Superior temporal gyrus (tissue), 1 donor: ENCODE data around the gene KCNK18.

Source experiments
- DNase-seq: peaks from one replicate; pipeline ENCODE4 v3.0.0-alpha.2; 2016; ENCODE audit errors: extremely low spot score

Gene KCNK18

DNA sequence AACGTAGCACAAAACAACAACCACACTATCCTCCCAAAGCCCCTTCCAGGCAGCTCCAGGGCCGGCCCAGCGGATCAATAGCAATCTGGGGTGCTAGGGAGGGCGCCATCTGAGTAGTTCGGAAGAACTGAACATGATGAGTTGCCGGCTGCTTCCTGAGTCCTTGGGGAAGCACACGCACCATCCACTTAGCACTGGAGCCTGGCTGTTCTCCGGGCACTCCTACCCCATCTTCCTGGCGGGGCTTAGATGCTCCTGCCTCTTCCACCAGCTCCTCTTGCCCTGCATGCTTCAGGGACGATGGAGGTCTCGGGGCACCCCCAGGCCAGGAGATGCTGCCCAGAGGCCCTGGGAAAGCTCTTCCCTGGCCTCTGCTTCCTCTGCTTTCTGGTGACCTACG, at the start of gene KCNK18:
TSS of gene KCNK18 (plus strand) at position 301 of the 400 bp plus-strand sequence. CDS start at position 301, 0 bp downstream.
- no peak for DNase-seq

DNA sequence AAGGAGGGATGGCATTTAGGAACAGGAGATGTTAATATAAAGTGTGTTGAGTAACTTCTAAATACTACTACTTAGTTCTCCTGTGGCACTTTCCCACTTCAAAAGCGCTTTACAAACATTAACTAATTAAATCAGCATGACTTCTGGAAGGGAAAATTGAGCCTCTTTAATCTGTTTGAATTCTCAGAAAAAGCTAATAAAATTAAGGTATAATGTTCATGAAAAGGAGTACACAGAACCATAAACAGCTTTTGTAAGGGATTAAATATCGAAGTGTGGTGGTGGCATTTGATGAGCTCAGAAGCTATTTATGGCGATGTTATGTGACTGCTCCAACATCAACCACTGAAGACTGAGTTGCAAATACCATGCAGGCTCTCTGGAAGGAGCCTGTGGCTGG, 49.0 kb upstream of the KCNK18 start:
- DNase-seq = no peak

DNA sequence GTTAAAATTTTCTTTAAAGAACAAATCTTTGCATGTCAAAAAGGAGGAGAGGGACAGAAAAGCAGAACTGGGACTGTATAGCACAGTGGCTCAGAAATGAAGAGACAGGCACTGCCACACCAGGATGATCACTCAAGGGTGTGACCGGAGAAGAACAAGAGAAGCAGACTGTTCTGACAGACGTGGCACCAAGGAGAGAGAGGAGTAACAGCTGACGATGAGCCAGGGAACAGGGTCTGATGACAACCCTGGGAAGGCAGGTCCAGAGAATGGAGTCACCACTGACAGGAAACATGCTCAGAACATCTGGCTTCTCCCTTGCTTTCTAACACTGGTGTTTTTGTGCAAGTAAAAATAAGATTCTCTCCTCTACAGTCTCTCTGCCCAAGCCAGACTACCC, 44.6 kb upstream of the KCNK18 start:
- no peak for DNase-seq

DNA sequence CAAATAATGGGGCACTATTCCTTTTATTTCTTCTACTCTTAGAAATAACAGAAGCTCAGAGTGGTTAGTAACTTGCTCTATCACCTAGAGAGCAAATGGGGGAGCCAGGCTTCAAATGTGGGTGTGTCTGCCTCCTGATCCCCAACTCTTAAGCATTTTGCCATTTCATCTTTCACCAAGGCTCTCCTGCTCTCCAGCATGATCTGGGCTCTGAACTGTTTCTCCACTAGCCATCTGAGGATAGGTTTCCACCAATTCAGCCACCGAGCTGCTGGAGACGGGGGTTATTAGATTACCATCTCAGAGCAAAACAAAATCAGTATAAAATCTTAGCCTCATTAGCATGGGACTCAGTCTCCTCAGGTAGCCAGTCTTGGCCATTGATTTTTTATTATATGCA, 39.0 kb upstream of the KCNK18 start:
- no peak for DNase-seq

DNA sequence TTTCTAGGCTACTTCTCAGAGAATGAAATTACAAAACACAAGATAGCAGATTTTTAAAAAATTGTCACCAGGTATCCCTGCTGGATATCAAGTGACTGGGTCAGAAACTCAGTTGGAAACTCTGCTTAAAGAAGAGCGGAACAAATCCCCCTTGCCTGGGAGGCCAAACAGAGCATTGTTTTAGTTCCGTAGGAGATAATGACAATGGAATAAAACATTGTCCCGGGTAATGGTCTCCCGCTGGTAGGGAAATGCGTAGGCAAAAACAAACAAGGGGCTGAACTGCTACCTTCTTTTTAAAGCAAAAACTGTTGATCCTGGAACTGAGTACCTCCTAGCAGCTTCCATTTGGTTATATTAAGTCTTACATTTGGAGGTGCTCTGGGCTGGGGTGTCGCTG, 37.9 kb upstream of the KCNK18 start:
- no peak for DNase-seq

DNA sequence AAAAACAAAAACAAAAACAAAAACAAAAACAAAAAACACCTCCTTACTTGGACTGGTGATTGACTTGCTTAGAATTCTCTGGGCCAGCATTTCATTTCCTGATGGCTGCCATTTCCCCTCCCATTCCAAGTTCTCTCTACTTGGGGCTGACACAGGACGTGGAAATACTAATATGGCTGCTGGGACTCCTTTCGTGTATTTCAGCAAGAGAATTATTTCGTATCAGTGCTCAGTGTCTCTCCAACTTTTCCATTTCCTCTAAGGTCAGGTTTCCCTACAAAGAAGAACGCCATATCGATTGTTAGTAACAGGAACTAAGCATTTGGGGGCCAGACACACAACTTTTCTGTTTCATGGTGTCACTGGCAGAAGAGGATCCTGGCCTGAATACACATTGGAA, 36.7 kb upstream of the KCNK18 start:
- no peak for DNase-seq

DNA sequence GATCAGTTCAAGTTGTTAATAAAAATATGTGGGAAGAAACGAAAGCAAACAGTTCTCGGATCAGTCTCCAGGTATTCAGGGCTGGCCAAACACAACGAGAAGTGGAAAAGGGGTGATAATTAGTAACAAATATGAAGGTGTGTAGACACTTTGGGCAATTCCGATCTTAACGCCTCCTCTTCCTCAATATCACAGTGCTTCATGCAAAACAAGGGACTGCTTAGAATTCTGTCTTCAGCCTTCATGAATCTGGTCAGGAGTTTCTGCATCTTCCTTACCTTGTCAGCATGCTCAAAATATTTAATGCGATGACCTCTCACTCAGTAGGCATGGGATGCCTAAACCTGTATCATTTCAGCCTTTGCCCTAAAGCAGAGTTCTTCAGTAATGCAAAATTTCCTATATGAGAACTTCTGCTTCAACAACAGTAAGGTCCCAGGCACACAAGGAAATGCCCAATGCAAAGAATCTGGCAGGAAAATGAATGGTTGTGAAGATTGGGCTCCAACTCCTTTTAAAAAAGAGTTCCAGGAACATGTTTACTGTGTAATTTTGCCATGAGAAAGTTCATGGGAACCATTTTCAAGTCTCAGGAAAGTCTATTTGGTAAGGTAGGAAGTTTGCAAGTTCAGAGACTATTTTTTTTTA, 35.8 kb upstream of the KCNK18 start:
- DNase-seq = no peak

DNA sequence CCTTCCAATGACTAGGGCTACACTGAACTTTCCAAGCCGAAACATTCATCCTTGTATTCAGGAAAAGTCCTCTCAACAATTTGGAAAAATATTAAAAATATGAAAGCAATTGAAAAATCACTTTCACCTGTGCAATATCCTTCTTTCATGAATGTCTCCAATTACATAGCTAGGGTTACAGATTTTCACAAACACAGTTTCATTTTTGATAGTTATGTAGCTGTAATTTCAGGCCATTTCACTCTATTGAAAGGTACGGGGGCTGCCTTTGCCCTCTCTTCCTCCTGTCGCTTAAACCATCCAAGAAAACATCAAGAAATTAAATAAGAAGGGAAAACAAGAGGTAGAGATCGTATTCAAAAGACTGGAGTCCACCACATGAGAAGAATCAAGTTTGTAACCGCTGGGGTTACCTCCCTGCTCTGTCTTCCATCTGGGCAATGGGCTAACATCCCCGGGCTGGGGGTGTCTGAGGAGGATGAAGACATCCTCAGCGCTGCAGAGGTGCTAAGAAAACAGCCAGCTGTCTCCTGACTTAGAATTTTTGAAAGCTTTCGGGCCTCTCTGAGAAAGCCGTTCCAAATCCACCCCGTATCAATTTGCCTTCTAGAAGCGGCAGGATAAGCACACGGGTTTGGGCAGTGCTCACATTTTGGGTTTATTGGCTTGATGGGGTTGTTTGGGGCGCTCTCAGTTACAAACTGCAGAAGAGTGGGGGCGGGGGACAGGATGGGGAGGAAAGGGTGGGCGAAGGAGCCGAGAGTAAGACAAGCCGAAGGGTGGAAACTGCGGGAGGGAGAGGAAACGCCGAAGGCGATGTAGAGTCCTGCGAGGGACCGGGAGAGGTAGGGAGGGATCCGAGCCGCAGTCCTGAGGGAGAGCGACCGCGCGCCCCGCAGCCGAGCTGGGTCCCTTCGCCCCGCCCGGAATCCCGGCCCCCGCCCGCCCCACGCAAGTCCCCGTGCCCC, 34.9 kb upstream of the KCNK18 start:
- DNase-seq = peak; percentile 13

DNA sequence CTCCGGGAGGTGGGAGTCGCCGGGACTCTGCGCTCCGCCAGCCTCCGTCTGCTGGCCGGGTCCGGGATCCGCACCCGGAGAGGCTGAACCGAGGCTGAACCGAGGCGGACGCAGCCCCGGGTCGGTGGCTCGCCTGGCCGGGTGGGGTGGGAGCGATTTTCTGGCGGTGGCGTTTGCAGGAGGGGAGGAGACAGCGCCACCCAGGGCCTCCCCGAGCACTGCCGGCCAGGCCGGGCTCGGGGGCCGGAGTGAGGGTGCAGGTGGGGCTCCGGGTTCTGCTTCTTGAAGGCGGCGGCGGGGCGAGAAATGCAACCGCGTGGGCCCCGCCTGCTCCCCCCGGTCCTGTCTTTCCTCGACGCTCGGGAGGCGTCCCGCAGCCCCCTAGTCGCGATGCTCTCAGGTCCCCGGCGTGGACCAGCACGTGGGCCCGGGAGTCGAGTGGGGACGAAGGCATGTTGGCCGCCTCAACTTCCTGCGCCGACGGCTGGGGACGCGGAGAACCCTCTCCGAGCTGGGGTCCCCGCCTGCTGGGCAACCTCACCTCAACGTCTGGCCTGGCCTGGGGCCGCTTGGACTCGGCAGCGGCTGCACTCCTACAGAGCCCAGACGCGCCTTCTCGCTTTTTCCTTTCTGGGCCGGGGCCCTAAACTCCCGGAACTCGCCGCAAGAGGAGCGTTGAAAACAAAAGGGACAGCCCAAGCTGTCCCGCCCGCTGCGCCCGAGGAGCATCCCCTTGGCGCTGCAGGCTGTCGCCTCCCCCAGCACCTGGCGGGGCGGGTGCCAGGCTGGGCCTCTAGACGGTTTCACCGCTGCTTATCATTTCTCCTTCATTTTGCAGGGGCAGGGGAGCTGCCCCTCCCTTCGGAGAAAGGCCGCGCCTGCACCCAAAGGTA, 34.0 kb upstream of the KCNK18 start:
- DNase-seq = no peak

DNA sequence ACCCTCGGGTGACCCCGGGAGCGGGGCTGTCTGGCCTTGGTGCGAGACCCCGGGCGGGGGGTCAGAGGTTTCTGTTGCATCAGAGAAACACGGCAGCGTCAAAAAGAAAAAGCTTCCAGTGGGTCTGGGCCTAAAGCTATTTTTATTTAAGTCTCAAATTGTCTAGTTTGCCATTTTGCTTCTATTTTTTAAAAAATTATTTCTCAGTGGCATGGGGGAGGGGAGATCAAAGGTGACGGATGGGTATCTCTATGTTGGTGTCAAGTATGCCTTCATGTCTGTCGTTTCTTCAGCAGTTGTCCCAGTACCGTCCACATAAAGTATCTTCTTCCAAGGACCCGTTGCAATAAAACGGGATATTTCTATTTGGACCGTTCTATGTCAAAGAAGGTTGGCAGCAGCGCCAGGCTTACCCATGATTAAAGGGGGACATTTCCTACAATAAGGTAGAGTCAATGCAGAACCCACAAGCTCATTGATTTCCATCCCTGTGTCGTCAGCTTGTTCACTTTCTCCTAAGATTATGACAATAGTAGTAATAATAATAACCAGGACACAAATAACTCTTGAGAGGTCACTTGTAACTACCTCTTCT, 33.2 kb upstream of the KCNK18 start:
- DNase-seq = no peak

DNA sequence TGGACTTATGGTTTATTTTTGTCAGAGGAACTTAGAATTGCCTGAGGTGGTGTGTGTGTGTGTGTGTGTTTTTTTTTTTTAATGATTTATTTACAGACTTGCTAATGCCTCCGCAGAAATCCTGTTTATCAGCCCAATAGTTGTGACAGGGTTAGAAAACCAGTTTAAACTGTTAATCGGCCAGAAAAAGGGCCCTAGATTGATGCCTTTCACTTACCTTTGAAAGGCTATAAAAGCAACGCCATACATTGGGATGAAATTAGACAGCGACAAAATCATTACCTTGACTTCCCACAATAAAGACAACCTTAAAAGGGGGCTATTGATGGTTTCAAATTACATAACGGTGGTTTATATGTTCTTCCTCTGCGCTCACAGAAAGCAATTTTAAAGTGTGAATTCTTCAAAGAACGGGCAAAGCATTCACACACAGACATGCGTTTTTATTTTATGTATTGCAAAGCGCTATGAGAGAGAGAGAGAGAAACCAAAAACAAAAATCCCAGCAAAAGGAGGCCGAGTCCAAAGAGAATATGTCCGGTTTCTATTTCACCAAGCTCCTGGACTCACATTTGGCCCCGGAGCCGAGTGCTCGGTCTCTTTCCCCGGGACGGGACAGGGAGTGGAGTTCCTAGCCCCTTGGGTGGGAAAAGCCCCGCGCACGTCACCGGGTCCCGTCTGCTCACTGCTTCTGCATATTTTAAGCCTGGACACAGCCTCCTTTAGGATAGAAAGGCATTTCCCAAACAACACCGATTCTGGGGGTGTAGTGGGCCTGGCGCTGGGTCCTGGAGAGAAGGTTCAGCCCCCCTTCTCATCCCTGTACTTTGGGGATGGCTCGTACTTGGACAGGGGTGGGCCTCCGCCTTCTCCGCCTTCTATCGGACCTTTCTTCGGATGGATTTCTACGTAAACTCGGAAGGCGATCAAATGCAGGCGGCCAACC, 32.4 kb upstream of the KCNK18 start:
- no peak for DNase-seq

DNA sequence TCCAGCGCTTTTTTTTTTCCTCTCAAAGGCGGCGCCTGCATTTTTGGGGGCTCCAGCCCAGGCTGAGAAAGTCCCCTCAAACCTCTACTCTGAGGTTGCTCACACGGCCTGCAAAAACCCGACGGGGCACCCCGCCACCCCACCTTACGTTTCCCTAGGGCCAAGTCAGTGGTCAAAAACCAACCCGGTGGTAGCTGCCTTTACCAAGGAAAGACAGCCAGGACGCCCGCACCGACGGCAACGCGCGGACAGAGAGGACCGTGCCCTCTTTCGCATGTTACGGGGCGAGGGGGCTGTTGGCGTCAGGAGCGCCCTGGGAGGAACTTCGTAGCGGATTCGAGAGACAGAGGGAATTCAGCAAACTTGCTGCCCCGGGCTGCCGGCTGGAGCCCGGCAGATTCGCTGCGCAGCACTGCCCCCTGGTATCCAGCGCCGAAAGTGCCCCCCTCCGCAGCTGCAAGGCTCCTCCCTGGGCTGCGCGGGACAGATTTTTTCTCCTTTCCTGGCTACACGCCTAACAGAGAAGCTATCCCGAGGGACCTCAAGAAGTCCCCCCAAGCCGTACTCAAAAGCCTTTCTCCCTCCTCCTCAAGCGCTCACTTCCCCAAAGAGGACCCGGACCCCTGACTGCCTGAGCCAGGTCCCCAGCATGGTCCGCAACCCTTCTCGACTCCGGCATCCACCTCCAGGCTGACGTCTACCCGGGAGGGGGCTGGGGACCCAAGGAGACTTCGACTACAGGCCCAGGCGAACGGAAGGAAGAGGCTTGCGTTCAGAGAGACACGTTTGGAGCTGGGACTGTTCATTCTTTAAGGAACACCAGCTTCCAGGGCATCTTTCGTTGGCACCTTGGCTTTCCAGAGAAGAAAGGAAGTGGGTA, 31.5 kb upstream of the KCNK18 start:
- DNase-seq = peak; percentile 61

DNA sequence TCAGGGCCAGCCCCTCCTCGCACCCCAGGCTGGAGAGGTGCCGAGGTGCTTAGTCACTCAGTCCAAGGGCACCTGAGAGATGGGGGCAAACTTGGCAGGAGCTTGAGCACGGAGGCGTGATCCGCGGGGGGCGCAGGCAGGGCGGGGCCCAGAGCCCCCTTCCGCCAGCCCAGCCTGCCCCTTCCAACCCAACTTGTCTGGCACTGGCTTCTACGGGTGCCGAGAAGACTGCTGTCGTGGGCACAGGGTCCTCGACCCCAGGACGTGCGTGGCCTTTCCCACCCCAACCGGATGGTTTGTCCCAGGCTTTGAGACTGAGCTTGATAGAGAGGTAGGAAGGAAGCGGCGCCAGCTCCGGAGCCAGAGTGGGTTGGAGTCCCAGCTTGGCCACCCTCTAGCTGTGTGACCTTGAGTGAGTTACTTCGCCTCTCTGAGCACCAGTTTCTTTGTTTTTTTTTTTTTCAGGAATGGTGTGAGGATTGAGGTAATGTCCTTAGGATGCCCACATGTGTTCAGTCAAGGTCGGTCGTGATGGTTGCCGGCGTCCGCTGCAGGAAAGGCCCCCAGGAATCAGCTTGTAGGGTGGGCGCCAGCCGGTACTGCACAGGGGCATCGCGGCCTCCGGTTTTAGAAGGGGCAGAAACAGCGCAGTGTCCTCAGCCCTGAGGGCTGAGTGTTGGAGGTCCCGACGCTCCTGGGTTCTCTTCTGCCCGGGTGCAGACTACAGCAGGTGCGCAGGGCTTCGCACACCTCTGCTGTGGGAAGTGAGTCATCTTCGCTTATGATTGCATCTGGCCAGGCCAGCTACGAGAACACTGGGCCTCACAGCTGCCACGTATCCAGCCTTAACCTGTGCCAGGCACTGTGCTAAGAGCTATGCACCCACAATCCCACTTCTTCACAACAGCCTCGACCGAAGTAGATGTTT, 30.6 kb upstream of the KCNK18 start:
- no peak for DNase-seq

DNA sequence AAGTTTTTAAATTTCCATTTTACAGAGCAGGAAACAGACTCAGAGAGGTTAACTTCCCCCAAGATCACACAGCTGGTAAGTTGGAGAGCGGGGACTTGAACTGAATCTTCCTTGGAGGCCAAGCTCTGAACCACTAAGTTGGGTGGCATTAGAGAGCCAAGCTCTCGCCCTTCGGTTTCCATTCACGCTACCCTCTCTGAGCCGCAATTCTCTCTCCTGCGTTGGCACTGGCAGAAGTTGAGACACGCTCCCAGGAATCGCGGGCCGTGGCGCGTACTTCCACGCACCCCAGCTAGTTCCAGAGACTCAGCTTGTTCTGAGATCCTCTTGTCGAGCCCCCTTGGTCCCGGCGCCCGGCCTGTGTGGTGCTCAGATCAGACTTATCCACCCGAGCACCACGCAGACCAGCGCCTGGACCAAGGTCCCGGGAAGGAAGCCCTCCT, 29.9 kb upstream of the KCNK18 start:
- no peak for DNase-seq

DNA sequence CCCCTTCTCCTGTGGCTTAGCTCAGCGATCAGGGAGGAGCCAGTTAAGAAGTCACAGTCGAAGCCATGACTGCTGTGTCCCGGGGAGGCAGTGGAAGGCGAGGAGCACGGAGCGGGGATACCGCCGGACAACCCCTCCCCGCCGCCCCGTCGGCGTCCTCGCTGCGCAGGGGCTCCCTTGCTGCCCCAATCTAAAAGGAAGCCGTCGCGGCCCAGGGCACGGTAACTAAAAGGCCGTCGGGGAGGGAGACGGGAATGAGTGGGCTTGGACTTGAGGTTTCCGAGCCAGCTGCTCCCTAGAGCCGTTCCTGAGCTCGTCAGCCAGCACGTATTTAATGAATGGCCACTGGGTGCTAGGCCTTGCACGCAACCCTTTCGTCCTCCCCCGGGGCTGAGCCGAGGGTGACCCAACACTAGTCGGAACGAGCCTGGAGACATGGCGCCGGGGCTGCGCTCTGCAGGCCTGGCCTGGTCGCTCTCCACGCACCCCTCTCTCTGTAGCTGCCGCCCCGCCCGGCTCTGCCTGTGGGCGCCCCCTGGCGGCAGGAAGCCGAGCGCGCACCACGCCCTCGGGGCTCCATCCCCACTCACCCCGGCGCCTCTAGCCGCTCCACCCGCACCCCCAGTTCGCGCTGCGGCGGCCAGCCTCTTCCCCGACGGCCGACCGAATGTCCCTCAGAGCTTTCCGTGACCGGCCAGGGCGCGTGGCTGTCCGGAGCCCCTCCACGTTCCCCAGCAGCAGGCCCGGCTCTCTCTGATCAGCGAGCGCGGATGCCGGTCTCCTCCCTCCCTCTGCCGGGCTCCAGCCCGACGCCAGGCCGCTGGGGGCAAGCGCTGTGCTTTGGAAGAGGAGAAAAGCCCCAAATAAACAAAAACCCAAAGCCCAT, 29.3 kb upstream of the KCNK18 start:
- DNase-seq = peak; percentile 72

DNA sequence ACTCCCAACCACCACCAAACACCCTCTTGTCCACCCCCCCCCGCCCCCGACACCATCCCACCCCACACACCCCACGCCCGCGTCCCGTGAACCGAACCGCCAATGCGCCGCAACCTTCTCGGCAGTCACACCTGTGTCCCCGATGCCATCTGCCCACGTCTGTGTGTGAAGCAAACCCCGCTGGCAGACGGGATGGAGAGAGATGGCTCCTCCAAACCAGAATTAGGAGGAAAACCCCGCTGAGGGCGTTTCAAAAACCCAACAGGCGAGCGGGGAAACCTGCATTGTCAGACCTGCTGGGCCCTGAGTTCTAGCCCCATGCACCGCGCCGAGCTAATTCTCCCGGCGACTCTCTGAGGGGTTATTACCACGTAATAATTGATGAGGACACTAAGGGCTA, 28.6 kb upstream of the KCNK18 start:
- no peak for DNase-seq

DNA sequence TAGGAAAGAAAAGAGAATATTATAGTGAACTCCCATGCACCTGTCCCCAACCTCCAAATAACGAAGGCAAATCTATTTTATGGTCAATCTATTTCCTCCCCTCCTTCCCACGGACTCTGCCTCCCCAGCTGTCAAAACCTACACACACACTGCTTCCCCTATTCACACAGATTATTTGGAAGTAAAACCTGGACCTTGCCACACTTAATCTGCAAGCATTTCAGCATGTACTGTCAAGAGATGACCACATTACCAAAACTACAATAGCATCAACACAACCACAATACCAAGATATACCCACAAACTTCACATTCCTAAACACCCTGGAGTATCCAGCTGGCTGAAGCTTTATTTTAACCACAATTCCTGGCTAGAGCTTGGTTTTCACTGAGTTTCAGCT, 27.8 kb upstream of the KCNK18 start:
- DNase-seq = no peak
